Measurements from ENCODE around the gene TBL2.

GRCh38 chr7:73569042-73569608, 9.3 kb downstream of the TBL2 start:
- no peak for TF ChIP-seq POLR2AphosphoS5 (IDR thresholded peaks at IDR 0.05; ENCODE audit: low read depth)
- no peak for TF ChIP-seq CTCF (IDR thresholded peaks at IDR 0.05; ENCODE audit: insufficient read depth, low read length)
